Measurements from ENCODE around the gene TMEM82.
"Not testable (repeated sequence)": the region's sequence is repeated elsewhere in the genome, so short reads cannot be mapped to it uniquely, and the experiment has no call there.

TMEM82 gene

GRCh38 chr1:15742339-15742801, at the start of gene TMEM82:
TMEM82 (plus strand) TSS chr1:15742499; CDS start chr1:15742560, 61 bp downstream.
- H3K9ac ChIP-seq (ENCODE audit: low read depth, low read length) = peak within 1 kb of the TSS; percentile 38; the same call in 1 of the 2 replicates
- H3K36me3 ChIP-seq (ENCODE audit: insufficient read depth, low read length) = no peaks in the 10 kb centered on the region
- no peaks in the 10 kb centered on the region for H3K9me3 ChIP-seq (ENCODE audit: control insufficient read depth, insufficient read depth, low read length)
- H3K4me1 ChIP-seq (ENCODE audit: insufficient read depth, low read length) = peaks cover 3% of the 10 kb centered on the region; the same call in 1 of the 2 replicates

GRCh38 chr1:15693371-15693770, 48.9 kb upstream of the TMEM82 start:
- Histone ChIP-seq H3K36me3 (ENCODE audit: insufficient read depth, low read length) (peaks cover 3% of the 10 kb centered on the region; the same call in 1 of the 2 replicates), H3K9ac (ENCODE audit: low read depth, low read length) (no peak overlapping the region), H3K9me3 (ENCODE audit: control insufficient read depth, insufficient read depth, low read length) (no peaks in the 10 kb centered on the region), H3K4me1 (ENCODE audit: insufficient read depth, low read length) (no peaks in the 10 kb centered on the region)

- H3K36me3 ChIP-seq (ENCODE audit: insufficient read depth, low read length) = no peaks in the 10 kb centered on the region
- H3K4me1 ChIP-seq (ENCODE audit: insufficient read depth, low read length) = no peaks in the 10 kb centered on the region
- H3K9ac ChIP-seq (ENCODE audit: low read depth, low read length) = no peak overlapping the region
- no peaks in the 10 kb centered on the region for H3K9me3 ChIP-seq (ENCODE audit: control insufficient read depth, insufficient read depth, low read length)
These were observed 45.3 kb upstream of the TMEM82 start for GRCh38 chr1:15696956-15697521.

- no peak overlapping the region for H3K9ac ChIP-seq (ENCODE audit: low read depth, low read length)
- no peaks in the 10 kb centered on the region for H3K36me3 ChIP-seq (ENCODE audit: insufficient read depth, low read length)
- no peaks in the 10 kb centered on the region for H3K9me3 ChIP-seq (ENCODE audit: control insufficient read depth, insufficient read depth, low read length)
- H3K4me1 ChIP-seq (ENCODE audit: insufficient read depth, low read length) = 0 out of 2 replicates have a peak, but pooled peaks cover under 1% of the 10 kb centered on the region
These were observed 44.1 kb upstream of the TMEM82 start for GRCh38 chr1:15698201-15698600.

- not testable (repeated sequence) for H3K36me3 ChIP-seq (ENCODE audit: insufficient read depth, low read length); H3K9me3 ChIP-seq (ENCODE audit: control insufficient read depth, insufficient read depth, low read length); H3K4me1 ChIP-seq (ENCODE audit: insufficient read depth, low read length); H3K9ac ChIP-seq (ENCODE audit: low read depth, low read length)
These were observed 43.0 kb upstream of the TMEM82 start for GRCh38 chr1:15699321-15699720.

- H3K9me3 ChIP-seq (ENCODE audit: control insufficient read depth, insufficient read depth, low read length) = no peaks in the 10 kb centered on the region
- no peak overlapping the region for H3K9ac ChIP-seq (ENCODE audit: low read depth, low read length)
- H3K4me1 ChIP-seq (ENCODE audit: insufficient read depth, low read length) = 0 out of 2 replicates have a peak, but pooled peaks cover 4% of the 10 kb centered on the region
- H3K36me3 ChIP-seq (ENCODE audit: insufficient read depth, low read length) = no peaks in the 10 kb centered on the region
These were observed 41.8 kb upstream of the TMEM82 start for GRCh38 chr1:15700508-15700907.

GRCh38 chr1:15701784-15702183, 40.5 kb upstream of the TMEM82 start:
- Histone ChIP-seq H3K36me3 (ENCODE audit: insufficient read depth, low read length) (no peaks in the 10 kb centered on the region), H3K9ac (ENCODE audit: low read depth, low read length) (no peak overlapping the region), H3K4me1 (ENCODE audit: insufficient read depth, low read length) (0 out of 2 replicates have a peak, but pooled peaks cover 4% of the 10 kb centered on the region)

GRCh38 chr1:15702722-15703550, 39.4 kb upstream of the TMEM82 start:
- 0 out of 2 replicates have a peak, but pooled peaks cover 4% of the 10 kb centered on the region for H3K4me1 ChIP-seq (ENCODE audit: insufficient read depth, low read length)
- no peaks in the 10 kb centered on the region for H3K9me3 ChIP-seq (ENCODE audit: control insufficient read depth, insufficient read depth, low read length)
- H3K36me3 ChIP-seq (ENCODE audit: insufficient read depth, low read length) = no peaks in the 10 kb centered on the region
- no peak overlapping the region for H3K9ac ChIP-seq (ENCODE audit: low read depth, low read length)

More at GRCh38 chr1:15701784-15702183, 40.5 kb upstream of the TMEM82 start:
- no peaks in the 10 kb centered on the region for H3K9me3 ChIP-seq (ENCODE audit: control insufficient read depth, insufficient read depth, low read length)

- Histone ChIP-seq H3K4me1 (ENCODE audit: insufficient read depth, low read length) (0 out of 2 replicates have a peak, but pooled peaks cover 4% of the 10 kb centered on the region), H3K9me3 (ENCODE audit: control insufficient read depth, insufficient read depth, low read length) (no peaks in the 10 kb centered on the region), H3K36me3 (ENCODE audit: insufficient read depth, low read length) (no peaks in the 10 kb centered on the region), H3K9ac (ENCODE audit: low read depth, low read length) (no peak overlapping the region)
These were observed 38.7 kb upstream of the TMEM82 start for GRCh38 chr1:15703562-15703961.

- no peaks in the 10 kb centered on the region for H3K9me3 ChIP-seq (ENCODE audit: control insufficient read depth, insufficient read depth, low read length)
- H3K36me3 ChIP-seq (ENCODE audit: insufficient read depth, low read length) = no peaks in the 10 kb centered on the region
- no peak overlapping the region for H3K9ac ChIP-seq (ENCODE audit: low read depth, low read length)
- H3K4me1 ChIP-seq (ENCODE audit: insufficient read depth, low read length) = 0 out of 2 replicates have a peak, but pooled peaks cover 4% of the 10 kb centered on the region
These were observed 37.6 kb upstream of the TMEM82 start for GRCh38 chr1:15704526-15705183.

- Histone ChIP-seq H3K36me3 (ENCODE audit: insufficient read depth, low read length) (no peaks in the 10 kb centered on the region), H3K9me3 (ENCODE audit: control insufficient read depth, insufficient read depth, low read length) (no peaks in the 10 kb centered on the region), H3K9ac (ENCODE audit: low read depth, low read length) (no peak overlapping the region), H3K4me1 (ENCODE audit: insufficient read depth, low read length) (0 out of 2 replicates have a peak, but pooled peaks cover 4% of the 10 kb centered on the region)
These were observed 37.1 kb upstream of the TMEM82 start for GRCh38 chr1:15705184-15705566.

- Histone ChIP-seq H3K36me3 (ENCODE audit: insufficient read depth, low read length) (no peaks in the 10 kb centered on the region), H3K9me3 (ENCODE audit: control insufficient read depth, insufficient read depth, low read length) (no peaks in the 10 kb centered on the region), H3K9ac (ENCODE audit: low read depth, low read length) (no peak overlapping the region), H3K4me1 (ENCODE audit: insufficient read depth, low read length) (0 out of 2 replicates have a peak, but pooled peaks cover 4% of the 10 kb centered on the region)
These were observed 35.5 kb upstream of the TMEM82 start for GRCh38 chr1:15706751-15707150.

- 0 out of 2 replicates have a peak, but pooled peaks cover 4% of the 10 kb centered on the region for H3K4me1 ChIP-seq (ENCODE audit: insufficient read depth, low read length)
- H3K36me3 ChIP-seq (ENCODE audit: insufficient read depth, low read length) = no peaks in the 10 kb centered on the region; the same call in 1 of the 2 replicates
- no peaks in the 10 kb centered on the region for H3K9me3 ChIP-seq (ENCODE audit: control insufficient read depth, insufficient read depth, low read length)
- no peak overlapping the region for H3K9ac ChIP-seq (ENCODE audit: low read depth, low read length)
These were observed 34.9 kb upstream of the TMEM82 start for GRCh38 chr1:15707239-15707925.

Measured in ES-I3 (cell line).